GM18511 (cell line): ENCODE measurements around the gene E2F6.

Source experiments
- ATAC-seq: cut with Tn5 transposase; IDR thresholded peaks from one replicate; pipeline ENCODE4 v1.9.1; 2021; ENCODE audit warnings: mild to moderate bottlenecking, moderate library complexity; ENCODE audit not compliant: unreplicated experiment

E2F6 gene, protein sequence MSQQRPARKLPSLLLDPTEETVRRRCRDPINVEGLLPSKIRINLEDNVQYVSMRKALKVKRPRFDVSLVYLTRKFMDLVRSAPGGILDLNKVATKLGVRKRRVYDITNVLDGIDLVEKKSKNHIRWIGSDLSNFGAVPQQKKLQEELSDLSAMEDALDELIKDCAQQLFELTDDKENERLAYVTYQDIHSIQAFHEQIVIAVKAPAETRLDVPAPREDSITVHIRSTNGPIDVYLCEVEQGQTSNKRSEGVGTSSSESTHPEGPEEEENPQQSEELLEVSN

DNA sequence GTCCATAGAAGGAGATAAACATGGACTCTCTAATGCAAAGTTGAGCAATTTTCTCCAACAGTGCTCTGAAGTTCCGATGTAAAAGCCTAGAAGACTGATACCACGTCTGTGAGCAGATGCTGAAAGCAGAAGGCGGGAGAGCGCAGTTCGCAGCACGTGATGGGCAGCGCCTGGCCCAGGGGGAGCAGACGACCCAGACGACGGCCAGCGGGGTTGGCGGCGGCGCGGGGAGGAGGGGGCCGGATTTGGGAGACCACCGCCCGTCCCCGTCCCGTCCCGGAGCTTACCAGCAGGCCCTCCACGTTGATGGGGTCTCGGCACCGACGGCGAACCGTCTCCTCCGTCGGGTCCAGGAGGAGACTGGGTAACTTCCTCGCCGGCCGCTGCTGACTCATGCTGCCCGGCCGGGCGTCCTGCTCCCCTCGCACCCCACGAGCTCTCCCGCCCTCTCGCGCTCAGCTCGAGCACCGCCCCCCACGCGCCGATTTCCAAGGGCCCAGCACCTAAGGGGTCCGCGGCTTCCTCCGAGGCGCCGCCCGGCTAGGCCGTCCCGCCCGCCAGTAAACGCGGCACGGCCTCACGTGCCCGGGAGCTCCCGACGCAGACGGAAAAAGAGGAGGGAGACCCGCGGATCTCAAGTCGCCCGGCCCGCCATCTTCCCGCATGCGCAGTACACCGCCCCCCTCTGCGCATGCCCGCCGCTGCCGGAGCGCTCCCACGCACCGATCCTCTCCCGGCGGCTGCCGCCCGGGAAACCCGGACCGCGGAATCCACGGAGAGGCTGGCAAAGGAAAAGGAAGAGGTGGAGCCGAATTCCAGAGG lies at the start of gene E2F6:
E2F6 (minus strand) TSS at position 677 of the 822 bp plus-strand sequence; CDS start at position 395, 282 bp downstream.
- peak; percentile 76 for ATAC-seq

DNA sequence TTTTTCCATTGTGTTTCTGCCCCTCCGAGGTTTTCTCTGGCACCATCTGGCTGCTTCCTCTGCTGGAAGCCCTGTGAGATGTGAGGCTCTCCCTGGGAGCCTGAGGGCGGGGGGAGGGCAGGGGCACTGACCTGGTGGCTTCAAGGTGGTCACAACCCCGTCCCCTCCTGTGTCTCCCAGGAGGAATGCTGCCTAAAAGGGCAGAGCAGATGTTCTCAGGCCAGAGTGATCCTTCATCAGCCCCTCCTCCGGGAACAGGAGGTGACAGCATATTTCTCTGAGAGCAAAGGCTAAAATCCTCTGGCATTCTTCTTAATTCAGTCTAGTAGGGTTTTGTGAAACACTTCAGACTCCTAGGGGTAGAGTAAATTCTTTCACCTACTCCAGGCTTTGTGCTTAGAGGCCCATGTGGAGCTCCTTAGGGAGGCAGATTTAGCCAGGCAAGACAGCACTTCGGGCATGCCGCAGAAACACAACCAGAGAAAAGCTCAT lies 49.6 kb upstream of the E2F6 start:
- ATAC-seq, result no peak

DNA sequence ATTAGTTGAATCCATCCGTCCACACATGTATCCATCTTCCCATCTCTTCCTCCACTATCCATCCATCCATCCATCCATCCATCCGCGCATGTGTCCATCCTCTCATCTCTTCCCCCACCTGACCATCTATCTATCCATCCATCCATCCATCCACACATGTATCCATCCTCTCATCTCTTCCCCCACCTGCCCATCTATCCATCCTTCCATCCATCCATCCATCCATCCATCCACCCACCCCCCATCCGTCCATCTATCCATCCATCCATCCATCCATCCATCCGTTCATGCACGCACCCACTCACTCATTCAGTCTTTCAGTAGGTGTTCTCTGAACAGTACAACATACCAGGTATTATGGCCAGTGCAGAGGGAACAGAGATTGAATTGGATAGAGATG lies 48.9 kb upstream of the E2F6 start:
- no peak for ATAC-seq

- no peak for ATAC-seq
Measured at GRCh38 chr2:11514081-11514730, 48.2 kb upstream of the E2F6 start.

DNA sequence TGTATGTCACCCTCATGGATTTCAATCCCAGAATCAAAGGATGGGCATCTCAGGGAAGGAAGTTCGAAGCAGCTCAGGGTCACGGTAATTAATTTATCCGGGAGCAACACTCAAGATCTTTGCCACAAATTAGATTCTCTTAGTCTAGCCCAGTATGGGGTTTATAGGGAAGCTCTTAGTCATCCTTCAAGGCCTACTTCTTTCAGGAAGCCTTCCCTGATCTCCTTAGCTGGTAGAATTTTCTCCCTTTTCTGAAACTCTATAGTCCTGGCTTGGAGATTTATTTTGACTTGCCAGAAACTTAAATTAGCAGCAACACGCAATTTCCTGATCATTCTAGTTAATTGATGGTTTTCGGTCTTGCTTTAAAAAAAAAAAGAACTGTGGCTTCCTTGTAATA lies 47.4 kb upstream of the E2F6 start:
- no peak for ATAC-seq

GRCh38 chr2:11512431-11512830 lies 46.5 kb upstream of the E2F6 start:
- ATAC-seq, result no peak

DNA sequence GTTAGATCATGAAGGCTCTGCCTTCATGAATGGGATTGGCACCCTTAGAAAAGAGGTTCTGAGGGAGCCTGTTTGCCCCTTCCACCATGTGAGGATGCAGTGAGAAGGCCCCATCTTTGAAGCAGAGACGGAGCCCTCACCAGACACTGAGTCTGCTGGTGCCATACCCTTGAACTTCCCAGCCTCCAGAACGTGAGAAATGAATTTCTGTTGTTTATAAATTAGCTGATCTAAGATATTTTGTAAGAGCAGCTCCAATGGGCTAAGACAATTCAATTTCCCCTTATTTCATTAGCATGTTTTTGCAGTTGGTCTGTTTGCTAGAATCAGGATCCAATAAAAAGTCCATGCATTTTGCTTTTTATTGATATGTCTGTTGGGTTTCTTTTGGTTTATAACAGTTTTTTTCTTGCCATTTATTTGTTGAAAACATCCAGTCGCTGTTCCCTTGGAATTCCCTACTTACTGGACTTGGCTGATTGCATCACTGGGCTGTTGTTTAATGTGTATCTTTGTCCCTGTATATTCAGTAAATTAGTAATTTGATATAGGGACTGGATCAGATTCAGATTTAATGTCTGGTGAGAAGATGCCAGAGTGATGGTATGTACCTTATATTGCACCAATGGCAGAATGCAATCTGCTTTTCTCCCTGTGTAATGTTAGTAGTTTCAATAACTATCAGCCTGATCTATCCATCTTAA lies 43.8 kb upstream of the E2F6 start:
- no peak for ATAC-seq

DNA sequence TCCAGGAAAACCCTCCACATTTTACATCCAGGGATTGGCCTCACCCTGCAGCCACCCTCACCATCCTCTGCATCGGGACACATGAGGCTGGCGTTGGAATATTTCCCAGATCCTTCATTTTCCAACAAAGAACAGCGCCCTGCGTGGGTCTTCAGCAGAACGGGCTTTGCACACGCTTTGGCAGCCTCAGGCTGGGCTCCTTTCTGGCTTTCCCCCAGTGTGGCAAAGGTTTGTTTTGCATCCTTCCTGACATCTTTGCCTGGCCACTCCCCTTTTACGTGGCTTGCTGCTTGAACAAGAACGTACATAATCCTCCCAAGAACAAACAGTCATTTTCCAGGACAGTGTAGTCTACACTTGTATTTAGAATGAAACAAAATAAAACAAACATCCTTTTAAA lies 42.3 kb upstream of the E2F6 start:
- ATAC-seq, result no peak

DNA sequence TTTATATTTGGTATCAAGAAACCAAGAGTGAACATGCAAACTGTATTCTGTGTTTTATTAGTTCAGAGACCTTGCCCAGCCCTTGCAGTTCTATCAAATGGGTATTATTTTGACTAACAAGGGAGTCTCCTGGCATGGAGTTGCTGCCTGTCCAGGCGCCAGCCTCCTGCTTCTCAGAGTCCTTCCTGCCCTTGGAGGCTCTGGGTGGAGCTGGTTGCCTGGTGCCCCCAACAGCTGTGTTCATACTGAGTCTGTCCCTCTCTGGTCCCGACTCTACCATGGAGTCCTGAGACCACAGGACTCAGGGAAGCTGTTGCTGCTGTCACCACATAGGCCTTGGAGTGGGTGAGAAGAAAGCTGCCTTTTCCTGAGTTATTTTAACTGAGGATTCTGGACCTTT lies 41.6 kb upstream of the E2F6 start:
- ATAC-seq, result no peak

- no peak for ATAC-seq
Measured at GRCh38 chr2:11506611-11506969, 40.6 kb upstream of the E2F6 start.

GRCh38 chr2:11505652-11506610 lies 40.0 kb upstream of the E2F6 start:
- peak; percentile 93 for ATAC-seq

GRCh38 chr2:11503354-11503927 lies 37.5 kb upstream of the E2F6 start:
- ATAC-seq, result no peak

DNA sequence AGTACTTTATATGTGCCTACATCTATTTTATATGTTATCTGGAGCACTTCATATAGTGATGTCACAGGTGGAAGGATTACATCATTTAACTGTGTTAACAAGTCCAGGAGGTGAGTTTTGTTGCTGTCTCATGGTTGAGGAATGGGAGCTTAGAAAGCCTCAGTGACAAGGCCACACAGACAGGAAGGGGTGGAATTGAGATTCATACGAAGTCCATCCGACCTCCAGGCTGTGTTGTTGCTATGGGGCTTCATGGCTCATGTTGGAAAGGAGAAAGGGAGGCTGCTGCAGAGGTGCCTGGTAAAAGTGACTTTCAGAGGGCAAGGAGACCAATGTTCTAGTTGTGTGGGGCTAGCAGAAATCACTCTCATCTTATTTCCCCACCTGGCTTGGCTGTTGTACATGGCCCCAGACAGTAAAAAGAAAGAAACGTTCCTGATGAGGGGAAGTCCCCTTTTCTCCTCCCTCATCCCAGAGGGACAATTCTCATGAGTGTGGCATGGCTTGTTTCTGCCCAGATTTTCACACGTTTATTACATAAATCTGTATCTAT lies 36.9 kb upstream of the E2F6 start:
- no peak for ATAC-seq

- peak; percentile 47 for ATAC-seq
Measured at GRCh38 chr2:11500702-11501303, 34.8 kb upstream of the E2F6 start.

- ATAC-seq, result no peak
Measured at GRCh38 chr2:11499081-11499743, 33.3 kb upstream of the E2F6 start.

DNA sequence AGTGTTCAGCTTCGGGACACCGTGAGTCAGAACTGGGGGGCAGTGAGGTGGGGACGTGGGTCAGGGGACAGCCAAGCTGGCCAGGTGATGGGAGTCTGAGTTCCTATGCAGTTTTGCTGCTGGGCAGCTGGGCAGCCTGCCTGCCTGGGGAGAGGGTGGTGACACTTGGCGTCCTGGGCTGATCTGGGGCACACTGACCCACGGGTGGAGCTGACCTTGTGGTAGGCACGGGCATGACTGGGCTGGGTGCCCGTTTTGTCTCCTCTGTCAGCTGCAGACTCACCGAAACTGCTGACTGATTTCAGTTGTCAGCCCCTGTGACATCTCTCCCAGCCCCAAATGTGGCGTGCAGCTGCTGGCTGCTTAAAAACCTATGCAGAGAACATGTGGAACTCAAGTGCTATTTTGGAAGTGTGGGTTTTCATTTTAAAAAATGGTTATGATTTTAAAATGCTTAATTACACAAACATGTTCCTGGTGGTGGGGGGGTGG lies 32.6 kb upstream of the E2F6 start:
- ATAC-seq, result peak; percentile 90

DNA sequence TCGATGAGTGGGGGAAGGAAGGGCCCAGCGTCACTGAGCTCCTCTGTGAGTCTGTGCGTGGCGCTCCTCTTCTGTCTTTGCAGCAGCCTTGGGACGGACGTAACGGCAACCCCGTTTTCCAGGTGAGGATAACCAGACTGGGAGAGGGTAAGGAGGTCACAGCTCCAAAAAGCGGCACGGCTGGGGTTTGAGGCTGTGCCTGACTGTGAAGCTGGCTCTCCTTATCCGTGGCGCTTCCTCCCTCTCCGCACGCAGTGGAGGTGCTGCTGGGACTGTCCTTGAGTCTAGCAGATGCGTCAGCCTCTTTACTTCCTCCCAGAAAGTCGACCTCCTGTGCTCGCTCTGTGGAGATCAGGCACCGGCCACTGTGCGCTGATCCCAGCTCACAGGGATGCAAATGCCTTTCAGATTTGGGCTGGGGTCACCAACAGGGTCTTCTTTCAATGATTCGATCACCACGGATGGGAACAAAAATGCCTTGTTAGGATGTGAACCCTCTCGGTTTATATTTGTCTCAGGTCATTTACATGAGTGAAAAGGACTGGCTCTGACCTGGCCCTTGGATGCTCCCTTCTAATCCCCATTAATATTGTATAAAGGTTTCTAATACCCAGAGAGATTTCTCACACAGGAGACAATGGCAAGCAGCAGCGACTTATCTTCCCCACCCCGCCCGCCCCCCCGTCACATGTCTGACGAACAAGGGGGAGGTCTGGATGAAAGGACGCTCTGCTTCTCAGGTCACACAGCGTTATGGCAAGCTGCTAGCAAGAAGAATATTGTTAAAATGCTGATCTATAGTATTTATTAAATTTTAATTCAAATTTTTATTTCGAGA lies 30.1 kb upstream of the E2F6 start:
- no peak for ATAC-seq
